Measurements from ENCODE around the gene ADRM1.

ADRM1 gene

DNA sequence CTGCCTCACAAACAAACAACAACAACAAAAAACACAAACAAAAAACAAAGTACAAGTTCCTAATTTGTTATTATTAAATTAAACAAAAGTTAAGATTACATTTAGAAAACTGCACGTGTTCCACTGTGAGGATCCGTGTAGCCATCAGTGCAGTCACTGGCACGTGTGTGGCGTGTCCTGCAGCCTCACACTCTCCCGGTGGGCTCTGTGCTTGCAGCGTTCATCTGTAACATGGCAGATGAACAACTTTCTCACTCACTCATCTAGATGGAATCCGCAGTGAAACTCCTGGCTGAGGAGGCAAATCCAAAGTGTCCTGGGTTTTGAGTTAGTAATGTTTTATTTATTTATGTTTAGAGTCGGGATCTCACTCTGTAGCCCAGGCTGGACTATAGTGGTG lies 12.9 kb upstream of the ADRM1 start:
- TF ChIP-seq, protein P1, sequence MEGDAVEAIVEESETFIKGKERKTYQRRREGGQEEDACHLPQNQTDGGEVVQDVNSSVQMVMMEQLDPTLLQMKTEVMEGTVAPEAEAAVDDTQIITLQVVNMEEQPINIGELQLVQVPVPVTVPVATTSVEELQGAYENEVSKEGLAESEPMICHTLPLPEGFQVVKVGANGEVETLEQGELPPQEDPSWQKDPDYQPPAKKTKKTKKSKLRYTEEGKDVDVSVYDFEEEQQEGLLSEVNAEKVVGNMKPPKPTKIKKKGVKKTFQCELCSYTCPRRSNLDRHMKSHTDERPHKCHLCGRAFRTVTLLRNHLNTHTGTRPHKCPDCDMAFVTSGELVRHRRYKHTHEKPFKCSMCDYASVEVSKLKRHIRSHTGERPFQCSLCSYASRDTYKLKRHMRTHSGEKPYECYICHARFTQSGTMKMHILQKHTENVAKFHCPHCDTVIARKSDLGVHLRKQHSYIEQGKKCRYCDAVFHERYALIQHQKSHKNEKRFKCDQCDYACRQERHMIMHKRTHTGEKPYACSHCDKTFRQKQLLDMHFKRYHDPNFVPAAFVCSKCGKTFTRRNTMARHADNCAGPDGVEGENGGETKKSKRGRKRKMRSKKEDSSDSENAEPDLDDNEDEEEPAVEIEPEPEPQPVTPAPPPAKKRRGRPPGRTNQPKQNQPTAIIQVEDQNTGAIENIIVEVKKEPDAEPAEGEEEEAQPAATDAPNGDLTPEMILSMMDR (IDR thresholded peaks at IDR 0.05; ENCODE audit: unreplicated experiment in 3 of 3): no peak
- peaks cover 33% of the 10 kb centered on the region for H3K36me3 Mint-ChIP-seq (ENCODE audit: low read depth)
- H3K4me3 Mint-ChIP-seq: no peak overlapping the region
- H3K4me1 Mint-ChIP-seq: no peaks in the 10 kb centered on the region
- no peaks in the 10 kb centered on the region for H3K9me3 Mint-ChIP-seq
- no peaks in the 10 kb centered on the region for H3K27me3 Mint-ChIP-seq (ENCODE audit: low read depth)
- no peak overlapping the region for H3K27ac Mint-ChIP-seq

DNA sequence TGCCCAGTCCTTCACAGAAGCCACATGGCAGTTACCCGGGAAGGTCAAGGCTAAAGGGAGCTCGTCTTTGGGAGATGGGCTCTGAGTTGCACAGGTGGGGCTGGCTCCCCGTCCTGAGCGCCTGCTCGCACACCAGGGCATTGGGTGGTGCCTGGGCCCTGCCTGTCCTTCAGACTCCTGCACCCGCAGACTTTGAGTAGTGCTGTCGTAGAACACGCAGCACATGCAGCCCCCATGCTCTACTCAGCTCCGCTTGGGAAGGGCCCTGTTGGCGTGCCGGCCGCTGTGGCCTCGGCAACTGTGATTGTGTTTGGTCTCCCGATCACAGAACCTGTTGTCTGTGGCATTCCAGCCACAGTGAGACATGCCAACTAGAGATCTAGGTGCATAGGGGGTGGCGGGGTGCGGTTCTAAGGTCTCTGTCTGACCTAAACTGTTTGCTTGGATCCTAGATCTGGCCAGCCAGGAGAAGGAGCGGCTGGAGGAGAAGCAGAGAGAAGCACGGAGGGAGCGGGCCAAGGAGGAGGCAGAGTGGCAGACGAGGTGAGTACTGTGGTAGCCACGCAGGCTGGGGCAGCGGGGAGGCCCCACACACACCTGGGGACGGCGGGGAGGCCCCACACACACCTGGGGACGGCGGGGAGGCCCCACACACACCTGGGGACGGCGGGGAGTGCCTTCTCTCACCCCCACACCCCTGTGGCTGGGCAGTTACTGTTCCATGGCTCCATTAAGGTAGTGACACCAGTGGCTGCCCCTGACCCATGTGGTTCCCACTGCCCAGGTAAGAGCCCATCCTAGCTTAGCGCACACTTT lies 11.3 kb upstream of the ADRM1 start:
- Mint-ChIP-seq H3K4me1 (no peaks in the 10 kb centered on the region), H3K27ac (no peak overlapping the region), H3K9me3 (no peaks in the 10 kb centered on the region), H3K27me3 (ENCODE audit: low read depth) (no peaks in the 10 kb centered on the region), H3K4me3 (no peak overlapping the region), H3K36me3 (ENCODE audit: low read depth) (peaks cover 36% of the 10 kb centered on the region)
- TF ChIP-seq, protein P1 (IDR thresholded peaks at IDR 0.05; ENCODE audit: unreplicated experiment in 3 of 3): no peak

DNA sequence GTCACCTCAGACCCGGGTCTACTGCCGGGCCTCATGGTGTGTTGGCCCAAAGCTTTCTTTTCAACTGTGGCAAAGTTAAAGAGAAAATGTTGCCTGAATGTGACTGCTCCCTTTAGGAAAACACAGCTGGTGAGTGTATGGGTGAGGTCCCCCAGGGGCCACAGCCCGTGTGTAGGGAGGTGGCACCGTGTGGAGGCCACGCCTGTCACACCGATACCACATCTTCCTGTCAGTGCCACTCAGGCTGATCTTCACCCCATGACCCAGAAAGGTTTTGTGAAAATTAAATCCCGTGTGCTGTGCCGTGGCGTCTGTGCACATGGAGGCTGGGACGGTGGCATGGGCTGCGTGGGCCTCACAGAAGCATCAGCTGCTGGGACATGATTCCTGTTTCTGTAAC lies 10.7 kb upstream of the ADRM1 start:
- Mint-ChIP-seq H3K4me1 (no peaks in the 10 kb centered on the region), H3K9me3 (no peaks in the 10 kb centered on the region), H3K27me3 (ENCODE audit: low read depth) (no peaks in the 10 kb centered on the region), H3K36me3 (ENCODE audit: low read depth) (peaks cover 36% of the 10 kb centered on the region), H3K27ac (no peak overlapping the region), H3K4me3 (no peak overlapping the region)
- TF ChIP-seq, protein P1 (IDR thresholded peaks at IDR 0.05; ENCODE audit: unreplicated experiment in 3 of 3): no peak

DNA sequence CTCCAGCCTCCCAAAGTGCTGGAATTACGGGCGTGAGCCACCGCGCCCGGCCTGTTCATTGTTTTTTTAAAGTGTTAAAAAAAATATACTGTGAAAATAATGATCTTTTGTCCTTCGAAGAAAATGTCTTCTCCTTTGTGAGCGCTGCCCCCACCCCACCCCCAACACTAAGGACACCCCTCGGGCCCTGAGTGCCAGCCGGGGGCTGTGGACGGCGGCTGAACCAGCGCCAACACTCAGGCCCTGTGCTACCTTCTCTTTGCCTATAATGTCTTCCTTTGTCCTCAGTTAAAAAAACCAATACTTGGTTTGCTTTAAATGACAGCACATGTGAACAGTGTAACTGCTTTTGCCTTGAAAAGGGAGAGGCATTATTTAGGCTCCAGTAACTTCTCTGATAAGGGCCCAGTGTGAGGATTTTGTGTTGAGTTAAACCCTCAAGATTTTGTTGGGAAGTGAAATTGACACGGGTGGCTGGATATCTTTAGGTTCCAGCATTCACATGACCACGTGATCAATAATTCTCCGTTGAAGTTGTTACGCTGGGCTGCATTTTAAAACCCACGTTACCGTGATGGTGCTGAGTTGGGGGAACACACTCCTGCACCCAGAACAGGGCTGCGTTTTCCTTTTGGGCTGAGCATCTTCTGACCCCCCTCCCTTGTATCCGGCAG lies 9.5 kb upstream of the ADRM1 start:
- Mint-ChIP-seq H3K4me1 (no peaks in the 10 kb centered on the region), H3K36me3 (ENCODE audit: low read depth) (peaks cover 36% of the 10 kb centered on the region), H3K27ac (no peak overlapping the region), H3K9me3 (no peaks in the 10 kb centered on the region), H3K27me3 (ENCODE audit: low read depth) (no peaks in the 10 kb centered on the region), H3K4me3 (no peak overlapping the region)
- TF ChIP-seq, protein P1 (IDR thresholded peaks at IDR 0.05; ENCODE audit: unreplicated experiment in 3 of 3): no peak

DNA sequence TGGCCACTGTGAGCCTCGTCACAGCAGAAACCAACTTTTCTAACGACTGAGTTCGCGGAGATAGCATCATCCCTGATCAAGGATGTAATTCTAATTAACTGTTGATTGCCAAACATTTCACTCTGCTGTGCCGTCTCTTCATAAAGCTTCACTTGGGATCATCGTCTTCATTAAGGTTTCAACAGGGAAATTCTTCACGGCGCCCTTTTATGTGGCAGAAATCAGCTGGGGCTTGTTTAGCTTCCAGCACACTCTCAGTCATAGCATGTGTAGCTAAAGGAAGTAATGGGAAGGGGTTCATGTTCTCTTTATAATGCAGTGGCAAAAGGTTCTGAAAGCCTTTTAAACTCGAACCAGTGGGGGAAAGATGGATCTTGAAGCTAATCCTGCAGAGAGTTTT lies 8.9 kb upstream of the ADRM1 start:
- Mint-ChIP-seq H3K4me3 (no peak overlapping the region), H3K9me3 (no peaks in the 10 kb centered on the region), H3K36me3 (ENCODE audit: low read depth) (peaks cover 32% of the 10 kb centered on the region), H3K27me3 (ENCODE audit: low read depth) (no peaks in the 10 kb centered on the region), H3K4me1 (no peaks in the 10 kb centered on the region), H3K27ac (no peak overlapping the region)
- TF ChIP-seq, protein P1 (IDR thresholded peaks at IDR 0.05; ENCODE audit: unreplicated experiment in 3 of 3): no peak

Data from nephron (organoid).